Activated CD4-positive, alpha-beta memory T cell treated with anti-CD3 and anti-CD28 coated beads, Interleukin-2, amount 10 ng/mL, durations not matched to agents 7 days and 5 days (primary cell): ENCODE measurements around the gene MRPS9. TPM values are rescaled to one million over a fixed set of nuclear protein-coding genes. Genes with fewer than 3 reads are reported as not detected.
A peak's percentile ranks its signal among the peaks of the same experiment; 100 is the strongest.

Source experiments
- CTCF ChIA-PET: fragments of 350-600 bp; sonication (Branson Sonifier 250); formaldehyde crosslinking; loops from one replicate; lab custom pipeline; 2021; ENCODE audit warnings: antibody characterized with exemption, inconsistent platforms; lab: Charles Lee
- POLR2A ChIA-PET: fragments of 350-600 bp; sonication (Branson Sonifier 250); formaldehyde crosslinking; loops from one replicate; lab custom pipeline; 2021; ENCODE audit warnings: antibody characterized with exemption; lab: Charles Lee
- DNase-seq: peaks from one replicate; pipeline ENCODE4 v3.0.0-alpha.2; 2020
- H3K27ac Mint-ChIP-seq: one replicate; pipeline ENCODE4 v1.8.0; 2021; ENCODE audit warnings: mild to moderate bottlenecking, mixed read lengths
- H3K27me3 Mint-ChIP-seq: one replicate; pipeline ENCODE4 v1.8.0; 2021; ENCODE audit warnings: mixed read lengths
- H3K36me3 Mint-ChIP-seq: one replicate; pipeline ENCODE4 v1.8.0; 2021; ENCODE audit warnings: low read depth, mixed read lengths
- H3K4me1 Mint-ChIP-seq: one replicate; pipeline ENCODE4 v1.8.0; 2021; ENCODE audit warnings: mixed read lengths
- H3K4me3 Mint-ChIP-seq: one replicate; pipeline ENCODE4 v1.8.0; 2021; ENCODE audit warnings: mild to moderate bottlenecking, mixed read lengths
- H3K9me3 Mint-ChIP-seq: one replicate; pipeline ENCODE4 v1.8.0; 2021; ENCODE audit warnings: mixed read lengths
- total RNA-seq, 2 experiments: library from RNA; stranded (reverse); gene quantifications; one replicate each; pipeline ENCODE4 v1.2.3, GENCODE V29; 2021

The MRPS9 gene
- 10 to 100 TPM; 19.8 to 20.6 TPM for total RNA-seq

GRCh38 chr2:105037572-105038382 lies at the start of gene MRPS9:
TSS of gene MRPS9 (plus strand) at chr2:105038069. CDS start at chr2:105038093, 24 bp downstream.
- Mint-ChIP-seq H3K36me3 (no peaks in the 10 kb centered on the region), H3K27me3 (no peaks in the 10 kb centered on the region)
- POLR2A ChIA-PET: interaction anchor here (0.5 to 1.5 kb wide), 3 partner anchors 16 to 264 kb away, joined by 3 to 6 read pairs (median 3); no protein-coding TSS in a partner anchor

GRCh38 chr2:105005181-105005951 lies 32.5 kb upstream of the MRPS9 start:
- no peaks in the 10 kb centered on the region for H3K4me1 Mint-ChIP-seq
- H3K27me3 Mint-ChIP-seq: peaks cover 5% of the 10 kb centered on the region
- ChIA-PET POLR2A (no interaction called here), CTCF (no interaction called here)
- peaks cover 8% of the 10 kb centered on the region for H3K9me3 Mint-ChIP-seq
- H3K4me3 Mint-ChIP-seq: no peak overlapping the region
- no peaks in the 10 kb centered on the region for H3K36me3 Mint-ChIP-seq
- H3K27ac Mint-ChIP-seq: no peak overlapping the region
- no peak for DNase-seq

More at GRCh38 chr2:105037572-105038382, at the start of gene MRPS9:
- peak within 1 kb of the TSS; percentile 70 for H3K27ac Mint-ChIP-seq
- peak; percentile 98 for DNase-seq
- CTCF ChIA-PET: interaction anchor here (0.7 to 1.4 kb wide), 4 partner anchors 15 to 198 kb away, joined by 3 to 4 read pairs (median 3); no protein-coding TSS in a partner anchor
- H3K4me3 Mint-ChIP-seq: peak within 1 kb of the TSS; percentile 93
- peaks cover 30% of the 10 kb centered on the region for H3K4me1 Mint-ChIP-seq
- no peaks in the 10 kb centered on the region for H3K9me3 Mint-ChIP-seq

- H3K27ac Mint-ChIP-seq: no peak overlapping the region
- no peak overlapping the region for H3K4me3 Mint-ChIP-seq
- POLR2A ChIA-PET: no interaction called here
- no peaks in the 10 kb centered on the region for H3K36me3 Mint-ChIP-seq
- H3K9me3 Mint-ChIP-seq: peaks cover 8% of the 10 kb centered on the region
- no peaks in the 10 kb centered on the region for H3K4me1 Mint-ChIP-seq
- no peak for DNase-seq
- CTCF ChIA-PET: interaction anchor here (0.7 kb wide), 1 partner anchor 10 kb away, joined by 3 read pairs; no protein-coding TSS in a partner anchor
- H3K27me3 Mint-ChIP-seq: peaks cover 3% of the 10 kb centered on the region
Observed at GRCh38 chr2:105007367-105007766, 30.5 kb upstream of the MRPS9 start.

- Mint-ChIP-seq H3K4me1 (peaks cover 9% of the 10 kb centered on the region), H3K27ac (no peak overlapping the region), H3K9me3 (no peaks in the 10 kb centered on the region), H3K36me3 (no peaks in the 10 kb centered on the region), H3K27me3 (peaks cover 3% of the 10 kb centered on the region), H3K4me3 (no peak overlapping the region)
- CTCF ChIA-PET: no interaction called here
- DNase-seq: no peak
- POLR2A ChIA-PET: no interaction called here
Observed at GRCh38 chr2:105032476-105032875, 5.4 kb upstream of the MRPS9 start.

- H3K27me3 Mint-ChIP-seq: no peaks in the 10 kb centered on the region
- POLR2A ChIA-PET: no interaction called here
- no peak for DNase-seq
- no peaks in the 10 kb centered on the region for H3K9me3 Mint-ChIP-seq
- H3K27ac Mint-ChIP-seq: no peak overlapping the region
- CTCF ChIA-PET: interaction anchor here (1.4 kb wide), 1 partner anchor 9 kb away, joined by 4 read pairs; no protein-coding TSS in a partner anchor
- no peaks in the 10 kb centered on the region for H3K36me3 Mint-ChIP-seq
- H3K4me1 Mint-ChIP-seq: peaks cover 19% of the 10 kb centered on the region
- no peak overlapping the region for H3K4me3 Mint-ChIP-seq
Observed at GRCh38 chr2:105034170-105034569, 3.7 kb upstream of the MRPS9 start.

GRCh38 chr2:105038383-105039061 lies 653 bp downstream of the MRPS9 start:
- Mint-ChIP-seq H3K27me3 (no peaks in the 10 kb centered on the region), H3K27ac (peak overlapping the region; percentile 70), H3K4me3 (peak overlapping the region; percentile 93), H3K9me3 (no peaks in the 10 kb centered on the region), H3K4me1 (peaks cover 30% of the 10 kb centered on the region), H3K36me3 (no peaks in the 10 kb centered on the region)
- ChIA-PET CTCF (interaction anchor here (0.7 to 1.4 kb wide), 4 partner anchors 15 to 198 kb away, joined by 3 to 4 read pairs (median 3); no protein-coding TSS in a partner anchor), POLR2A (interaction anchor here (0.5 to 1.5 kb wide), 2 partner anchors 17 to 263 kb away, joined by 3 to 6 read pairs; no protein-coding TSS in a partner anchor)
- no peak for DNase-seq

GRCh38 chr2:105039559-105039958 lies 1.7 kb downstream of the MRPS9 start:
- no peak for DNase-seq
- ChIA-PET POLR2A (no interaction called here), CTCF (no interaction called here)
- H3K4me3 Mint-ChIP-seq: peak overlapping the region; percentile 3
- H3K27me3 Mint-ChIP-seq: no peaks in the 10 kb centered on the region
- no peaks in the 10 kb centered on the region for H3K9me3 Mint-ChIP-seq
- H3K36me3 Mint-ChIP-seq: no peaks in the 10 kb centered on the region
- H3K4me1 Mint-ChIP-seq: peaks cover 30% of the 10 kb centered on the region
- H3K27ac Mint-ChIP-seq: no peak overlapping the region

- Mint-ChIP-seq H3K4me1 (peaks cover 23% of the 10 kb centered on the region), H3K9me3 (no peaks in the 10 kb centered on the region), H3K27me3 (no peaks in the 10 kb centered on the region), H3K36me3 (peaks cover 5% of the 10 kb centered on the region), H3K27ac (no peak overlapping the region), H3K4me3 (no peak overlapping the region)
- ChIA-PET CTCF (no interaction called here), POLR2A (no interaction called here)
- DNase-seq: no peak
Observed at GRCh38 chr2:105042189-105042588, 4.3 kb downstream of the MRPS9 start.

GRCh38 chr2:105052773-105053172 lies 14.9 kb downstream of the MRPS9 start:
- H3K36me3 Mint-ChIP-seq: peaks cover 29% of the 10 kb centered on the region
- H3K9me3 Mint-ChIP-seq: no peaks in the 10 kb centered on the region
- H3K27ac Mint-ChIP-seq: no peak overlapping the region
- no peak for DNase-seq
- no peak overlapping the region for H3K4me3 Mint-ChIP-seq
- ChIA-PET CTCF (interaction anchor here (0.8 kb wide), 1 partner anchor 15 kb away, joined by 3 read pairs; the partner anchor contains the start of gene MRPS9), POLR2A (no interaction called here)
- H3K4me1 Mint-ChIP-seq: no peaks in the 10 kb centered on the region
- H3K27me3 Mint-ChIP-seq: no peaks in the 10 kb centered on the region

GRCh38 chr2:105055613-105056012 lies 17.7 kb downstream of the MRPS9 start:
- Mint-ChIP-seq H3K4me3 (no peak overlapping the region), H3K27ac (no peak overlapping the region), H3K36me3 (peaks cover 24% of the 10 kb centered on the region), H3K4me1 (no peaks in the 10 kb centered on the region), H3K9me3 (no peaks in the 10 kb centered on the region), H3K27me3 (no peaks in the 10 kb centered on the region)
- DNase-seq: no peak
- POLR2A ChIA-PET: no interaction called here
- CTCF ChIA-PET: no interaction called here

- POLR2A ChIA-PET: no interaction called here
- CTCF ChIA-PET: no interaction called here
Observed at GRCh38 chr2:105056245-105056644, 18.4 kb downstream of the MRPS9 start.

GRCh38 chr2:105057005-105057404 lies 19.1 kb downstream of the MRPS9 start:
- CTCF ChIA-PET: no interaction called here
- Mint-ChIP-seq H3K4me3 (no peak overlapping the region), H3K27ac (no peak overlapping the region), H3K9me3 (no peaks in the 10 kb centered on the region), H3K36me3 (peaks cover 16% of the 10 kb centered on the region), H3K4me1 (peaks cover 5% of the 10 kb centered on the region), H3K27me3 (no peaks in the 10 kb centered on the region)
- DNase-seq: no peak
- POLR2A ChIA-PET: no interaction called here

More at GRCh38 chr2:105056245-105056644, 18.4 kb downstream of the MRPS9 start:
- Mint-ChIP-seq H3K4me3 (no peak overlapping the region), H3K9me3 (no peaks in the 10 kb centered on the region), H3K27ac (no peak overlapping the region), H3K36me3 (peaks cover 17% of the 10 kb centered on the region), H3K27me3 (no peaks in the 10 kb centered on the region), H3K4me1 (peaks cover 1% of the 10 kb centered on the region)
- DNase-seq: no peak
